ENCODE measurements around the gene DEK. TPM values are rescaled to one million over a fixed set of nuclear protein-coding genes. Genes with fewer than 3 reads are reported as not detected.

The DEK gene
- total RNA-seq, 1 experiment from 2014 or later = 260 TPM

DNA sequence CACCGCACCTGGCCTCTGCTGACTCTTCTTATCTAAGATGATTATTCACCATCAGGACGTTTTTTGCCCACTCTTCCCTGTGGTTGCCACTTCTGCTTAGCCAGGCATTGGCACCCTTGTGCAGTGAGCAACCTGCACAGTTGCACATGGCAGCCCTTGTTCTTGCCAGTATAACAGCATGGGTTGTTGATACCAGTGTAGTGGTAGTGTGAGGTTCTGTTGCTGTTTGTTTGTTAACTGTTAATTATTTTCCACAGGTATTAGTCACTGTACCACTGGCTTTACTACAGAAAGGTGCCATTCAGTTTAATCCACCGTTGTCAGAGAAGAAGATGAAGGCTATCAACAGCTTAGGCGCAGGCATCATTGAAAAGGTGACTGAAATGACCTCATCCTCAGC, 52.1 kb downstream of the DEK start:
- TF ChIP-seq EZH2 (IDR thresholded peaks at IDR 0.05; ENCODE audit: low read depth) = no peak
- TF ChIP-seq, protein P1, sequence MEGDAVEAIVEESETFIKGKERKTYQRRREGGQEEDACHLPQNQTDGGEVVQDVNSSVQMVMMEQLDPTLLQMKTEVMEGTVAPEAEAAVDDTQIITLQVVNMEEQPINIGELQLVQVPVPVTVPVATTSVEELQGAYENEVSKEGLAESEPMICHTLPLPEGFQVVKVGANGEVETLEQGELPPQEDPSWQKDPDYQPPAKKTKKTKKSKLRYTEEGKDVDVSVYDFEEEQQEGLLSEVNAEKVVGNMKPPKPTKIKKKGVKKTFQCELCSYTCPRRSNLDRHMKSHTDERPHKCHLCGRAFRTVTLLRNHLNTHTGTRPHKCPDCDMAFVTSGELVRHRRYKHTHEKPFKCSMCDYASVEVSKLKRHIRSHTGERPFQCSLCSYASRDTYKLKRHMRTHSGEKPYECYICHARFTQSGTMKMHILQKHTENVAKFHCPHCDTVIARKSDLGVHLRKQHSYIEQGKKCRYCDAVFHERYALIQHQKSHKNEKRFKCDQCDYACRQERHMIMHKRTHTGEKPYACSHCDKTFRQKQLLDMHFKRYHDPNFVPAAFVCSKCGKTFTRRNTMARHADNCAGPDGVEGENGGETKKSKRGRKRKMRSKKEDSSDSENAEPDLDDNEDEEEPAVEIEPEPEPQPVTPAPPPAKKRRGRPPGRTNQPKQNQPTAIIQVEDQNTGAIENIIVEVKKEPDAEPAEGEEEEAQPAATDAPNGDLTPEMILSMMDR (conservative IDR thresholded peaks at IDR 0.05) = no peak
- Histone ChIP-seq H3F3A (ENCODE audit: insufficient read depth, low read depth) (no peaks in the 10 kb centered on the region), H3K79me2 (ENCODE audit: low read depth) (no peaks in the 10 kb centered on the region), H3K27me3 (ENCODE audit: insufficient read depth, low read depth) (no peaks in the 10 kb centered on the region), H3K36me3 (ENCODE audit: low read depth) (no peaks in the 10 kb centered on the region), H3K27ac (no peak overlapping the region), H2AFZ (no peak overlapping the region), H3K9me2 (ENCODE audit: insufficient read depth) (no peaks in the 10 kb centered on the region), H4K20me1 (ENCODE audit: insufficient read depth) (no peaks in the 10 kb centered on the region), H3K4me2 (no peak overlapping the region), H3K9me3 (ENCODE audit: insufficient read depth, low read depth) (no peaks in the 10 kb centered on the region), H3K4me3 (no peak overlapping the region), H3K4me1 (replicated peaks; ENCODE audit: insufficient read depth) (no peaks in the 10 kb centered on the region)
- intact Hi-C loops (cut with micrococcal nuclease; ENCODE audit: unreplicated experiment) = no loop called here
- ChIA-PET POLR2A (ENCODE audit: unreplicated experiment) (no interaction called here), CTCF (no interaction called here)
- BruUV-seq (replicated peaks) = no TSS peak
- DNase-seq = no peak

DNA sequence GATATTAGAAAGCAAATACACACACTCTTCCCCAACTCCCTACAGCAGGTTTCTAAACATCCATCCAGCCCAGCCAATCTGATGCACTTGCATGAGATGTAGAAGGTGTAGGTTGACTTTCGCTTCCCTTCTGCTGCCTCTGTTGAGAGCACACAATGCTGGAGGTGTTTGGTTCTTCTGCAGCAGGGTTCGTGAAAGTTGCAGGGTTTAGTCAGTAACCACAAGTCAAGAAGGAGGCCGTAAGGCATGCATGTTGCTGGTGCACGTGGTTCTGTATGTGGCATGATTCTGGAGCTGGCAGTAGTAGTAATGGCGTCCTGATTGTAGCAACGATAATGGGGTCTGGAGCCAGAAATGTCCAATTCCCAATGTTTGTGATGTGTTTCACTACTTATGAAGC, 53.0 kb downstream of the DEK start:
- Histone ChIP-seq H3K27ac (no peak overlapping the region), H2AFZ (no peak overlapping the region), H3F3A (ENCODE audit: insufficient read depth, low read depth) (no peaks in the 10 kb centered on the region), H4K20me1 (ENCODE audit: insufficient read depth) (no peaks in the 10 kb centered on the region), H3K79me2 (ENCODE audit: low read depth) (no peaks in the 10 kb centered on the region), H3K4me1 (replicated peaks; ENCODE audit: insufficient read depth) (no peaks in the 10 kb centered on the region), H3K27me3 (ENCODE audit: insufficient read depth, low read depth) (no peaks in the 10 kb centered on the region), H3K4me3 (no peak overlapping the region), H3K4me2 (no peak overlapping the region), H3K36me3 (ENCODE audit: low read depth) (no peaks in the 10 kb centered on the region), H3K9me3 (ENCODE audit: insufficient read depth, low read depth) (no peaks in the 10 kb centered on the region), H3K9me2 (ENCODE audit: insufficient read depth) (no peaks in the 10 kb centered on the region)
- intact Hi-C loops (cut with micrococcal nuclease; ENCODE audit: unreplicated experiment) = no loop called here
- no peak for DNase-seq
- ChIA-PET POLR2A (ENCODE audit: unreplicated experiment) (no interaction called here), CTCF (no interaction called here)
- no TSS peak for BruUV-seq (replicated peaks)
- no peak for TF ChIP-seq EZH2 (IDR thresholded peaks at IDR 0.05; ENCODE audit: low read depth)
- TF ChIP-seq, protein P1 (conservative IDR thresholded peaks at IDR 0.05) = no peak

DNA sequence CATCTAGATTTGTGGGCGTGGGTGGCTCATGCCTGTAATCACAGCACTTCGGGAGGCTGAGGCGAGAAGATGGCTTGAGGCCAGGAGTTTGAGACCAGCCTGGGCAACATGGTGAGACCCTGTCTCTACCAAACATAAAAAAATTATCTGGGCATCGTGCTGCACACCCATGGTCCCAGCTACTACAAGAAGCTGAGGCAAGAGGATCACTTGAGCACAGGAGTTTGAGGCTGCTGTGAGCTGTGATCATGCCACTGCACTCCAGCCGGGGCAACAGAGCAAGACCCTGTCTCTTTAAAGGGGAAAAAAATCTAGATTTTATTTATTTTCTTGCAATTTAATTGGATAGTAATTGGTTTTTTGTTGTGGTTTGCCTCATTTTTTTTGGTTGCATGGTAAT, 53.6 kb downstream of the DEK start:
- ChIA-PET CTCF (no interaction called here), POLR2A (ENCODE audit: unreplicated experiment) (no interaction called here)
- no peaks in the 10 kb centered on the region for H4K20me1 ChIP-seq (ENCODE audit: insufficient read depth)
- BruUV-seq (replicated peaks) = no TSS peak
- H3K9me3 ChIP-seq (ENCODE audit: insufficient read depth, low read depth) = no peaks in the 10 kb centered on the region
- no peak overlapping the region for H2AFZ ChIP-seq
- H3K27ac ChIP-seq = no peak overlapping the region
- no peaks in the 10 kb centered on the region for H3K27me3 ChIP-seq (ENCODE audit: insufficient read depth, low read depth)
- no peak overlapping the region for H3K4me3 ChIP-seq
- H3K79me2 ChIP-seq (ENCODE audit: low read depth) = no peaks in the 10 kb centered on the region
- no peaks in the 10 kb centered on the region for H3K36me3 ChIP-seq (ENCODE audit: low read depth)
- no peak for DNase-seq
- no peaks in the 10 kb centered on the region for H3F3A ChIP-seq (ENCODE audit: insufficient read depth, low read depth)
- TF ChIP-seq, protein P1 (conservative IDR thresholded peaks at IDR 0.05) = no peak
- TF ChIP-seq EZH2 (IDR thresholded peaks at IDR 0.05; ENCODE audit: low read depth) = no peak
- no peaks in the 10 kb centered on the region for H3K9me2 ChIP-seq (ENCODE audit: insufficient read depth)
- H3K4me2 ChIP-seq = no peak overlapping the region
- intact Hi-C loops (cut with micrococcal nuclease; ENCODE audit: unreplicated experiment) = no loop called here
- no peaks in the 10 kb centered on the region for H3K4me1 ChIP-seq (replicated peaks; ENCODE audit: insufficient read depth)

Measured in PC-9 (cell line).